ENCODE measurements around the gene ASB11.

Gene ASB11

DNA sequence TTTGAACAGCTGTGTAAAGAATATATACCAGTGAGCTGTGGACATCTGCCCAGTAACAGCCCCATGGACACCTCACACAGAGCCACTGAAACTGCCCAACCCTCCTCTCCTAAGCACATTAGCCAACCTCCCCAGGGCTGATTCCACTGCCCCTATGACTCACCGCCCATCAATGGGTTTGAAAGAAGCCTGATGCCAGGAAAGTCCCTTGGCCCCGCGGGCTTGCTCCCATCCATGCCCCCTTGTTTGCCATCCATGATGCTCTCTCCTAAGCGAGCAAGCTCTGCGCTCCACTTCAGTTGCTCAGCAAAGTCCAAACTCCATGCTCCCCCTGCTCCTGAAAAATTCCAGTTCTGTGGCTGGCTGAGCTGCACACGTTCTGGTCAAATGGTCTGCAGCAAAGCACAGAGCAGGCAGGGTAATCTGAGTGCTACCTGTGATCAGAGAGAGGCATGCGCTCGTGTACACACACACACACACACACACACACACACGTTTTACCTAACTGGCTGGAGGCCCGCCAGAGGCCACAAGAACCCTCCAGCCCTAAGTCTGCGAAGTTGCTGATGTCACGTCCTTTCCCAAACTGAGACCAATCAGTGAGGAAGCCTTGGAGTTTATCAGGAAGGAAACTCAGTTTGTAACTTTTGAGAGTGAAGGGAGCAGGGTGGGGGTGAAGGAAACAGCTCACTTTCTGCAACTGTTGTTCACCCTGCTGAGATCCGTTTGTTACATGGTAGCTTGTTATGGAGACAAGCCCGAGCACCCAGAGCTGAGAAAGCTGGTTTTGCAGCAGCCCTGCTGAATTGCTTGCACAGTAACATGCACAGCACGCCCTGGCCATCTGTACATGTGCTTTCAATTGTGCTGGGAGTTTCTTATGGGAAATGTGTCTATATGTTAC, 45.6 kb downstream of the ASB11 start, which contains the start of gene ASB9:
TSS of gene ASB9 (minus strand) at position 466 of the 904 bp plus-strand sequence. CDS start at position 257, 209 bp downstream.
- peak within 1 kb of the TSS; percentile 51 for H3K4me3 ChIP-seq (ENCODE audit: low read length)
- no peaks in the 10 kb centered on the region for H3K4me1 ChIP-seq (ENCODE audit: low read length)
- no peak within 1 kb of the TSS for H3K27ac ChIP-seq (ENCODE audit: low read length)
- no peaks in the 10 kb centered on the region for H3K36me3 ChIP-seq (replicated peaks; ENCODE audit: low read depth, low read length)
- TF ChIP-seq EZH2phosphoT487 (IDR thresholded peaks at IDR 0.05; ENCODE audit: low read depth), result no peak
- no peaks in the 10 kb centered on the region for H3K27me3 ChIP-seq (ENCODE audit: low read depth, low read length)
- no peaks in the 10 kb centered on the region for H4K20me1 ChIP-seq (ENCODE audit: insufficient read depth, low read length)
- peak within 1 kb of the TSS; percentile 51 for H3K4me2 ChIP-seq (ENCODE audit: low read length)
- H3K9ac ChIP-seq (ENCODE audit: low read length), result 0 out of 2 replicates have a peak within 1 kb of the TSS, but pooled peaks have one; percentile 10
- H3K79me2 ChIP-seq (ENCODE audit: low read length), result no peaks in the 10 kb centered on the region
- H3K9me3 ChIP-seq (ENCODE audit: insufficient read depth, low read length), result no peaks in the 10 kb centered on the region
- 0 out of 2 replicates have a peak within 1 kb of the TSS, but pooled peaks have one; percentile 83 for H2AFZ ChIP-seq (ENCODE audit: low read depth, low read length)

DNA sequence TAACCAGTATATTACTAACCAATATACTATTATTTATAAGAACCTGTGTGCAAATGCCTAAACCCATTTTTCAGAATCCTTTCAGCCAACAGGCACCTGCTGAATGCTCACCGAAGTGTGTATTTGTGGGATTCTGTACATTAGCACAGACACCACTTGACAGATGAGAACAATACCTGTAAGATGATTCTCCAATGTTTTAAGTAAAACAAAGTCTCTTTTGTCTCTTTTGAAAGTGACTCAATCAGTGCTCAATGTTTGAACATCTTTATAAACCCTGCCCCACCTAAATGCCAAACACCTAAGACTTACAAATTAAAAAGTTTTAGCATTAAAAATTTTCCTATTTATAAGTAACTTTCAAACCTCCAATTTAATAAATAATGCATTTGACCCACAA, 46.3 kb downstream of the ASB11 start:
- Histone ChIP-seq H2AFZ (ENCODE audit: low read depth, low read length) (no peak overlapping the region), H3K4me2 (ENCODE audit: low read length) (no peak overlapping the region; the same call in 1 of the 2 replicates), H3K9me3 (ENCODE audit: insufficient read depth, low read length) (no peaks in the 10 kb centered on the region), H3K27me3 (ENCODE audit: low read depth, low read length) (no peaks in the 10 kb centered on the region), H3K27ac (ENCODE audit: low read length) (no peak overlapping the region), H4K20me1 (ENCODE audit: insufficient read depth, low read length) (no peaks in the 10 kb centered on the region), H3K36me3 (replicated peaks; ENCODE audit: low read depth, low read length) (no peaks in the 10 kb centered on the region), H3K79me2 (ENCODE audit: low read length) (no peaks in the 10 kb centered on the region), H3K4me3 (ENCODE audit: low read length) (no peak overlapping the region; the same call in 1 of the 2 replicates), H3K4me1 (ENCODE audit: low read length) (no peaks in the 10 kb centered on the region), H3K9ac (ENCODE audit: low read length) (no peak overlapping the region)
- TF ChIP-seq, protein P1, sequence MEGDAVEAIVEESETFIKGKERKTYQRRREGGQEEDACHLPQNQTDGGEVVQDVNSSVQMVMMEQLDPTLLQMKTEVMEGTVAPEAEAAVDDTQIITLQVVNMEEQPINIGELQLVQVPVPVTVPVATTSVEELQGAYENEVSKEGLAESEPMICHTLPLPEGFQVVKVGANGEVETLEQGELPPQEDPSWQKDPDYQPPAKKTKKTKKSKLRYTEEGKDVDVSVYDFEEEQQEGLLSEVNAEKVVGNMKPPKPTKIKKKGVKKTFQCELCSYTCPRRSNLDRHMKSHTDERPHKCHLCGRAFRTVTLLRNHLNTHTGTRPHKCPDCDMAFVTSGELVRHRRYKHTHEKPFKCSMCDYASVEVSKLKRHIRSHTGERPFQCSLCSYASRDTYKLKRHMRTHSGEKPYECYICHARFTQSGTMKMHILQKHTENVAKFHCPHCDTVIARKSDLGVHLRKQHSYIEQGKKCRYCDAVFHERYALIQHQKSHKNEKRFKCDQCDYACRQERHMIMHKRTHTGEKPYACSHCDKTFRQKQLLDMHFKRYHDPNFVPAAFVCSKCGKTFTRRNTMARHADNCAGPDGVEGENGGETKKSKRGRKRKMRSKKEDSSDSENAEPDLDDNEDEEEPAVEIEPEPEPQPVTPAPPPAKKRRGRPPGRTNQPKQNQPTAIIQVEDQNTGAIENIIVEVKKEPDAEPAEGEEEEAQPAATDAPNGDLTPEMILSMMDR (IDR thresholded peaks at IDR 0.05; ENCODE audit: low read depth, low read length), result no peak
- TF ChIP-seq EZH2phosphoT487 (IDR thresholded peaks at IDR 0.05; ENCODE audit: low read depth), result no peak

DNA sequence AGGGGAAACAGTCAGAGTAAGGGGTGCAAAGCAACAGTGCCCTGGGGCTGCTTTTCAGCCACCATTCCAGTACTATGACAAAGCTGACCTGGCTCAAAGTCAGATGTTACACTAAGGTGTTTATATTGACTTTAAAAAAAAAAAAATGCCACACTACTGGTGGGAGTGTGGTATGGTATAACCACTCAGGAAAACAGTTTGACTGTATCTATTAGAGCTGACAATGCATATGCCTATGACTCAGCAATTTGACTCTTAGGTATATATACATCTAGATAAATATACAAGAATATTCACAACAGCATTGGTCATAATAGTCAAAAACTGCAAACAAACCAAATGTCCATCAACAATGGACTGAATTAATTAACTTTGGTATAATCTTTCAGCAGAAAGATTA, 60.6 kb downstream of the ASB11 start:
- H3K27ac ChIP-seq (ENCODE audit: low read length), result no peak overlapping the region
- H3K27me3 ChIP-seq (ENCODE audit: low read depth, low read length), result no peaks in the 10 kb centered on the region

GRCh38 chrX:15245896-15246295, 69.5 kb downstream of the ASB11 start:
- Histone ChIP-seq H3K9ac (ENCODE audit: low read length) (no peak overlapping the region), H3K27ac (ENCODE audit: low read length) (no peak overlapping the region), H3K36me3 (replicated peaks; ENCODE audit: low read depth, low read length) (no peaks in the 10 kb centered on the region), H4K20me1 (ENCODE audit: insufficient read depth, low read length) (no peaks in the 10 kb centered on the region), H3K4me3 (ENCODE audit: low read length) (no peak overlapping the region), H3K9me3 (ENCODE audit: insufficient read depth, low read length) (no peaks in the 10 kb centered on the region), H3K4me2 (ENCODE audit: low read length) (no peak overlapping the region), H2AFZ (ENCODE audit: low read depth, low read length) (no peak overlapping the region), H3K27me3 (ENCODE audit: low read depth, low read length) (no peaks in the 10 kb centered on the region), H3K4me1 (ENCODE audit: low read length) (peaks cover 12% of the 10 kb centered on the region), H3K79me2 (ENCODE audit: low read length) (no peaks in the 10 kb centered on the region)
- TF ChIP-seq, protein P1 (IDR thresholded peaks at IDR 0.05; ENCODE audit: low read depth, low read length), result no peak
- TF ChIP-seq EZH2phosphoT487 (IDR thresholded peaks at IDR 0.05; ENCODE audit: low read depth), result no peak

More for the DNA sequence above, 60.6 kb downstream of the ASB11 start:
- TF ChIP-seq, protein P1 (IDR thresholded peaks at IDR 0.05; ENCODE audit: low read depth, low read length), result no peak
- no peak for TF ChIP-seq EZH2phosphoT487 (IDR thresholded peaks at IDR 0.05; ENCODE audit: low read depth)
- Histone ChIP-seq H3K4me1 (ENCODE audit: low read length) (no peaks in the 10 kb centered on the region), H3K9ac (ENCODE audit: low read length) (no peak overlapping the region), H3K9me3 (ENCODE audit: insufficient read depth, low read length) (no peaks in the 10 kb centered on the region), H3K4me2 (ENCODE audit: low read length) (no peak overlapping the region), H3K4me3 (ENCODE audit: low read length) (no peak overlapping the region), H4K20me1 (ENCODE audit: insufficient read depth, low read length) (no peaks in the 10 kb centered on the region), H3K36me3 (replicated peaks; ENCODE audit: low read depth, low read length) (no peaks in the 10 kb centered on the region), H3K79me2 (ENCODE audit: low read length) (no peaks in the 10 kb centered on the region), H2AFZ (ENCODE audit: low read depth, low read length) (no peak overlapping the region)

Measured in OCI-LY3 (cell line).